Dedifferentiated amniotic fluid mesenchymal stem cell (primary cell): ENCODE data around the gene WDR43.

Experiments used
- DNase-seq: peaks from one replicate; pipeline ENCODE4 v3.0.0-alpha.2; 2016; ENCODE audit errors: extremely low spot score

Gene WDR43

GRCh38 chr2:28894470-28895188 is at the start of gene WDR43:
TSS of gene WDR43 (plus strand) at chr2:28894667. CDS start at chr2:28894699, 32 bp downstream.
- DNase-seq: peak; percentile 98

GRCh38 chr2:28855193-28855592 is 39.3 kb upstream of the WDR43 start:
- no peak for DNase-seq

GRCh38 chr2:28855977-28856376 is 38.5 kb upstream of the WDR43 start:
- DNase-seq: no peak

- no peak for DNase-seq
Observed at GRCh38 chr2:28868611-28869010, 25.9 kb upstream of the WDR43 start.

GRCh38 chr2:28869494-28870145 is 24.8 kb upstream of the WDR43 start:
- peak; percentile 15 for DNase-seq

GRCh38 chr2:28870146-28870891 is 24.1 kb upstream of the WDR43 start, which contains the start of gene TRMT61B:
TSS of gene TRMT61B (minus strand) at chr2:28870309. CDS start at chr2:28870277, 32 bp downstream.
- DNase-seq: peak; percentile 92

- no peak for DNase-seq
Observed at GRCh38 chr2:28871620-28872019, 22.8 kb upstream of the WDR43 start.

GRCh38 chr2:28880193-28880592 is 14.3 kb upstream of the WDR43 start:
- DNase-seq: no peak

- DNase-seq: no peak
Observed at GRCh38 chr2:28893488-28893887, 979 bp upstream of the WDR43 start.

GRCh38 chr2:28895189-28895893 is 874 bp downstream of the WDR43 start:
- DNase-seq: peak; percentile 26

GRCh38 chr2:28896906-28897305 is 2.4 kb downstream of the WDR43 start:
- DNase-seq: peak; percentile 51

- no peak for DNase-seq
Observed at GRCh38 chr2:28898048-28898447, 3.6 kb downstream of the WDR43 start.

- no peak for DNase-seq
Observed at GRCh38 chr2:28901202-28901601, 6.7 kb downstream of the WDR43 start.

GRCh38 chr2:28901841-28902240 is 7.4 kb downstream of the WDR43 start:
- DNase-seq: no peak

GRCh38 chr2:28902584-28902983 is 8.1 kb downstream of the WDR43 start:
- DNase-seq: no peak

GRCh38 chr2:28904295-28904694 is 9.8 kb downstream of the WDR43 start:
- no peak for DNase-seq

GRCh38 chr2:28904802-28905457 is 10.5 kb downstream of the WDR43 start:
- DNase-seq: no peak

GRCh38 chr2:28905533-28905932 is 11.1 kb downstream of the WDR43 start:
- DNase-seq: no peak

- no peak for DNase-seq
Observed at GRCh38 chr2:28906376-28906775, 11.9 kb downstream of the WDR43 start.

GRCh38 chr2:28906821-28907220 is 12.4 kb downstream of the WDR43 start:
- DNase-seq: no peak

GRCh38 chr2:28908172-28908571 is 13.7 kb downstream of the WDR43 start:
- no peak for DNase-seq
